SK-N-SH treated with all-trans-retinoic acid at 6 μM for 48 hours (cell line): ENCODE measurements around the gene TESPA1.

Experiments
- ATAC-seq: fragments of 200-7000 bp; cut with Tn5 transposase; 3 replicates; pipeline ENCODE4 v1.9.1; 2020; ENCODE audit warnings: mild to moderate bottlenecking, moderate library complexity
- BACH2 ChIP-seq: fragments of 250-450 bp; sonication (Bioruptor Pico); IDR thresholded peaks from 2 replicates; pipeline ENCODE4 v1.9.0; 2021; ENCODE audit warnings: mild to moderate bottlenecking, borderline replicate concordance
- CSDC2 ChIP-seq: fragments of 250-450 bp; sonication (Bioruptor Pico); IDR thresholded peaks from 2 replicates; pipeline ENCODE4 v1.5.0; 2020; ENCODE audit warnings: mild to moderate bottlenecking, moderate library complexity
- GLIS3 ChIP-seq: fragments of 250-450 bp; sonication (Bioruptor Pico); IDR thresholded peaks from 2 replicates; pipeline ENCODE4 v1.5.0; 2020; ENCODE audit warnings: mild to moderate bottlenecking, moderate library complexity
- OSR1 ChIP-seq: fragments of 250-450 bp; sonication (Bioruptor Pico); IDR thresholded peaks from 2 replicates; pipeline ENCODE4 v1.8.0; 2022; ENCODE audit warnings: moderate library complexity, mild to moderate bottlenecking, inconsistent platforms
- PATZ1 ChIP-seq: fragments of 250-450 bp; sonication (Bioruptor Pico); IDR thresholded peaks from 2 replicates; pipeline ENCODE4 v1.8.0; 2020; ENCODE audit warnings: mild to moderate bottlenecking, moderate library complexity, borderline replicate concordance
- PPARA ChIP-seq: fragments of 250-450 bp; sonication (Bioruptor Pico); IDR thresholded peaks from 2 replicates; pipeline ENCODE4 v1.5.0; 2020; ENCODE audit warnings: mild to moderate bottlenecking, borderline replicate concordance
- RARB ChIP-seq: fragments of 250-450 bp; sonication (Bioruptor Pico); IDR thresholded peaks from 2 replicates; pipeline ENCODE4 v1.8.0; 2021; ENCODE audit warnings: mild to moderate bottlenecking, moderate library complexity
- SNAI2 ChIP-seq: fragments of 250-450 bp; sonication (Bioruptor Pico); IDR thresholded peaks from 2 replicates; pipeline ENCODE4 v1.5.0; 2020; ENCODE audit warnings: mild to moderate bottlenecking, moderate library complexity
- TCF4 ChIP-seq: fragments of 250-450 bp; sonication (Bioruptor Pico); IDR thresholded peaks from 2 replicates; pipeline ENCODE4 v1.8.0; 2021; ENCODE audit warnings: mild to moderate bottlenecking, moderate library complexity, borderline replicate concordance
- TSHZ2 ChIP-seq: fragments of 250-450 bp; sonication (Bioruptor Pico); IDR thresholded peaks from 2 replicates; pipeline ENCODE4 v1.5.0; 2020; ENCODE audit warnings: mild to moderate bottlenecking, moderate library complexity
- ZC3H10 ChIP-seq: fragments of 250-450 bp; sonication (Bioruptor Pico); IDR thresholded peaks from 2 replicates; pipeline ENCODE4 v1.5.1; 2021; ENCODE audit warnings: mild to moderate bottlenecking, moderate library complexity
- ZFP30 ChIP-seq: fragments of 450-650 bp; formaldehyde crosslinking; IDR thresholded peaks from 2 replicates; pipeline ENCODE4 v1.5.0; 2022; ENCODE audit warnings: mild to moderate bottlenecking, moderate library complexity
- ZNF565 ChIP-seq: fragments of 450-650 bp; formaldehyde crosslinking; conservative IDR thresholded peaks from 2 replicates; pipeline ENCODE4 v1.5.0; 2020; ENCODE audit warnings: low read depth, mild to moderate bottlenecking, moderate library complexity
- ZNF70 ChIP-seq: fragments of 450-650 bp; formaldehyde crosslinking; IDR thresholded peaks from 2 replicates; pipeline ENCODE4 v1.5.0; 2020; ENCODE audit warnings: mild to moderate bottlenecking, moderate library complexity
- ZNF8 ChIP-seq: fragments of 450-650 bp; formaldehyde crosslinking; IDR thresholded peaks from 2 replicates; pipeline ENCODE4 v1.5.0; 2020; ENCODE audit warnings: mild to moderate bottlenecking, moderate library complexity
- TF ChIP-seq, protein P1 (sequence below): fragments of 250-450 bp; sonication (Bioruptor Pico); IDR thresholded peaks from 2 replicates; pipeline ENCODE4 v1.5.1; 2020; ENCODE audit warnings: low read depth, mild to moderate bottlenecking, moderate library complexity

Gene TESPA1

GRCh38 chr12:54956818-54957641 is 27.5 kb downstream of the TESPA1 start:
- no peak for TF ChIP-seq CSDC2 (CRISPR knock-in tag)
- TF ChIP-seq, all 23 proteins: peak for 0
- ATAC-seq, result no peak

- no peak for ATAC-seq
- no peak for TF ChIP-seq ZC3H10
- TF ChIP-seq PATZ1 (CRISPR knock-in tag), result no peak
- no peak for TF ChIP-seq TCF4 (CRISPR knock-in tag)
- TF ChIP-seq, protein P1, sequence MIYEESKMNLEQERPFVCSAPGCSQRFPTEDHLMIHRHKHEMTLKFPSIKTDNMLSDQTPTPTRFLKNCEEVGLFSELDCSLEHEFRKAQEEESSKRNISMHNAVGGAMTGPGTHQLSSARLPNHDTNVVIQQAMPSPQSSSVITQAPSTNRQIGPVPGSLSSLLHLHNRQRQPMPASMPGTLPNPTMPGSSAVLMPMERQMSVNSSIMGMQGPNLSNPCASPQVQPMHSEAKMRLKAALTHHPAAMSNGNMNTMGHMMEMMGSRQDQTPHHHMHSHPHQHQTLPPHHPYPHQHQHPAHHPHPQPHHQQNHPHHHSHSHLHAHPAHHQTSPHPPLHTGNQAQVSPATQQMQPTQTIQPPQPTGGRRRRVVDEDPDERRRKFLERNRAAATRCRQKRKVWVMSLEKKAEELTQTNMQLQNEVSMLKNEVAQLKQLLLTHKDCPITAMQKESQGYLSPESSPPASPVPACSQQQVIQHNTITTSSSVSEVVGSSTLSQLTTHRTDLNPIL, result no peak
- no peak for TF ChIP-seq CSDC2 (CRISPR knock-in tag)
- TF ChIP-seq RARB (CRISPR knock-in tag), result no peak
- no peak for TF ChIP-seq OSR1 (CRISPR knock-in tag)
- no peak for TF ChIP-seq ZNF8 (CRISPR knock-in tag)
Measured at GRCh38 chr12:54956322-54956721, 28.2 kb downstream of the TESPA1 start.

DNA sequence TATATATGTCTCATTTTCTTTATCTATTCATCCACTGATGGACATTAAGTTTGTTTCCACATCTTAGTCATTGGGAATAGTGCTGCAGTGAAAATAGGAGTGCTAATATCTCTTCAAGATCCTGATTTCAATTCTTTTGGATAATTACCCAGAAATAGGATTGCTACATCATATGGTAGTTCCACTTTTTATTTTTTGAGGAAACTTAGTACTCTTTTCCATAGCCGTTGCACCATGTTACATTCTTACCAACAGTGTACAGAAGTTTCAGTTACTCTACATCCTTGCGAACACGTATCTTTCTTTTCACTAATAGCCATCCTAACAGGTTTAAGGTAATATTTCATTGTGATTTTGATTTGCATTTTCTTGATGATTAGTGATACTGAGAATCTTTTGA is 29.8 kb downstream of the TESPA1 start:
- TF ChIP-seq ZNF8 (CRISPR knock-in tag) (no peak), TSHZ2 (no peak), TCF4 (CRISPR knock-in tag) (no peak), PATZ1 (CRISPR knock-in tag) (no peak), GLIS3 (CRISPR knock-in tag) (no peak), BACH2 (no peak), PPARA (CRISPR knock-in tag) (no peak), ZFP30 (no peak), ZNF565 (CRISPR knock-in tag) (no peak), ZNF70 (no peak), RARB (CRISPR knock-in tag) (no peak)
- TF ChIP-seq, protein P1, result no peak
- no peak for ATAC-seq

DNA sequence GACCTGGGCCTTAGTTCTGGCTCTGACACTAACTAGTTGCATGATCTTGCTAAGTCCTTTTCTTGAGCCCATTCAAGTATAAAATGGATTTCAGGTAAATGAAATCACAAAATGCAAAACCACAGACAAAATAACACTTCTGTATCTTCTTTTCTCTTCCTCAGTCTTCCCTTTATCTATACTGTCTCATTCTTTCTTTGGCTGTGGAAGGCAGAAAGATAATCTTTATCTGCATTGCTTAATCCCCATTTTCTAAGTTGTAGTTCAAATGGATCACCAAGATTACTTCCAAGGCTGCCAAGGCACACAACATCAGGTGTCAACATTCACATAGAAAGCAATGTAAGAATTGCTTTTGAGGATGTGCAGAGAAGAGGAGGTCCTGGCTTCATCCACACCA is 30.3 kb downstream of the TESPA1 start:
- no peak for ATAC-seq
- TF ChIP-seq CSDC2 (CRISPR knock-in tag) (no peak), PPARA (CRISPR knock-in tag) (no peak), RARB (CRISPR knock-in tag) (no peak), TCF4 (CRISPR knock-in tag) (no peak), SNAI2 (no peak)
